Activated CD8-positive, alpha-beta T cell treated with anti-CD3 and anti-CD28 coated beads for 36 hours (primary cell): ENCODE results near the gene PRPF6. TPM values are rescaled to one million over a fixed set of nuclear protein-coding genes. Genes with fewer than 3 reads are reported as not detected.
"Not testable (repeated sequence)": the region's sequence is repeated elsewhere in the genome, so short reads cannot be mapped to it uniquely, and the experiment has no call there.

Experiments
- ATAC-seq: fragments of 200-7000 bp; cut with Tn5 transposase; one replicate; pipeline ENCODE4 v1.10.0; 2021; ENCODE audit warnings: mild to moderate bottlenecking, moderate library complexity
- CTCF ChIA-PET: fragments of 350-600 bp; sonication (Branson Sonifier 250); formaldehyde crosslinking; loops from one replicate; lab custom pipeline; 2021; ENCODE audit warnings: antibody characterized with exemption; lab: Charles Lee
- POLR2A ChIA-PET: fragments of 350-600 bp; sonication (Branson Sonifier 250); formaldehyde crosslinking; loops from one replicate; lab custom pipeline; 2021; ENCODE audit warnings: antibody characterized with exemption; lab: Charles Lee
- DNase-seq: peaks from one replicate; pipeline ENCODE4 v3.0.0-alpha.2; 2020
- H3K27ac Mint-ChIP-seq: one replicate; pipeline ENCODE4 v1.8.0; 2021; ENCODE audit warnings: mild to moderate bottlenecking, mixed read lengths
- H3K27me3 Mint-ChIP-seq: one replicate; pipeline ENCODE4 v1.8.0; 2021; ENCODE audit warnings: mixed read lengths
- H3K36me3 Mint-ChIP-seq: one replicate; pipeline ENCODE4 v1.8.0; 2021; ENCODE audit warnings: low read depth, mixed read lengths
- H3K4me1 Mint-ChIP-seq: one replicate; pipeline ENCODE4 v1.8.0; 2021; ENCODE audit warnings: low read depth, mixed read lengths
- H3K4me3 Mint-ChIP-seq: one replicate; pipeline ENCODE4 v1.8.0; 2021; ENCODE audit warnings: mild to moderate bottlenecking, moderate library complexity, mixed read lengths
- H3K9me3 Mint-ChIP-seq: one replicate; pipeline ENCODE4 v1.8.0; 2021; ENCODE audit warnings: mixed read lengths
- intact Hi-C: fragments of 100-400 bp; cut with micrococcal nuclease; formaldehyde crosslinking; loops from one replicate; pipeline ENCODE4 v1.10.0; 2022
- total RNA-seq, 2 experiments: library from RNA; stranded (reverse); gene quantifications; one replicate each; pipeline ENCODE4 v1.2.3, GENCODE V29; 2021
- TF ChIP-seq, protein P1 (sequence below): fragments of 200-600 bp; IDR thresholded peaks from one replicate; pipeline ENCODE4 v1.8.0; 2022; ENCODE audit warnings: antibody characterized with exemption, mild to moderate bottlenecking

Gene PRPF6
- total RNA-seq, 2 experiments from 2014 or later, result 53.0 to 55.5 TPM

GRCh38 chr20:63972312-63973159 is 8.4 kb upstream of the PRPF6 start:
- H3K9me3 Mint-ChIP-seq, result no peaks in the 10 kb centered on the region
- no peak overlapping the region for H3K4me3 Mint-ChIP-seq
- no peak for ATAC-seq
- H3K27ac Mint-ChIP-seq, result no peak overlapping the region
- peaks cover 21% of the 10 kb centered on the region for H3K36me3 Mint-ChIP-seq
- peak; percentile 1 for DNase-seq
- TF ChIP-seq, protein P1, sequence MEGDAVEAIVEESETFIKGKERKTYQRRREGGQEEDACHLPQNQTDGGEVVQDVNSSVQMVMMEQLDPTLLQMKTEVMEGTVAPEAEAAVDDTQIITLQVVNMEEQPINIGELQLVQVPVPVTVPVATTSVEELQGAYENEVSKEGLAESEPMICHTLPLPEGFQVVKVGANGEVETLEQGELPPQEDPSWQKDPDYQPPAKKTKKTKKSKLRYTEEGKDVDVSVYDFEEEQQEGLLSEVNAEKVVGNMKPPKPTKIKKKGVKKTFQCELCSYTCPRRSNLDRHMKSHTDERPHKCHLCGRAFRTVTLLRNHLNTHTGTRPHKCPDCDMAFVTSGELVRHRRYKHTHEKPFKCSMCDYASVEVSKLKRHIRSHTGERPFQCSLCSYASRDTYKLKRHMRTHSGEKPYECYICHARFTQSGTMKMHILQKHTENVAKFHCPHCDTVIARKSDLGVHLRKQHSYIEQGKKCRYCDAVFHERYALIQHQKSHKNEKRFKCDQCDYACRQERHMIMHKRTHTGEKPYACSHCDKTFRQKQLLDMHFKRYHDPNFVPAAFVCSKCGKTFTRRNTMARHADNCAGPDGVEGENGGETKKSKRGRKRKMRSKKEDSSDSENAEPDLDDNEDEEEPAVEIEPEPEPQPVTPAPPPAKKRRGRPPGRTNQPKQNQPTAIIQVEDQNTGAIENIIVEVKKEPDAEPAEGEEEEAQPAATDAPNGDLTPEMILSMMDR, result no peak
- ChIA-PET CTCF (interaction anchor here (1.2 to 2.7 kb wide), 11 partner anchors 18 to 266 kb away, joined by 3 to 14 read pairs (median 9); no protein-coding TSS in a partner anchor), POLR2A (no interaction called here)
- peaks cover 35% of the 10 kb centered on the region for H3K4me1 Mint-ChIP-seq
- intact Hi-C loops, result loop anchor here (5.0 to 10.0 kb wide), 2 partner anchors 92 to 185 kb away; partner anchors contain the start of gene TCEA2
- H3K27me3 Mint-ChIP-seq, result no peaks in the 10 kb centered on the region

GRCh38 chr20:63973160-63973479 is 7.8 kb upstream of the PRPF6 start:
- Mint-ChIP-seq H3K4me1 (peaks cover 40% of the 10 kb centered on the region), H3K9me3 (no peaks in the 10 kb centered on the region), H3K27me3 (no peaks in the 10 kb centered on the region), H3K4me3 (no peak overlapping the region), H3K36me3 (peaks cover 19% of the 10 kb centered on the region), H3K27ac (no peak overlapping the region)
- ChIA-PET CTCF (interaction anchor here (0.7 to 2.7 kb wide), 21 partner anchors 9 to 477 kb away, joined by 3 to 14 read pairs (median 7); partner anchors contain the start of gene TPD52L2), POLR2A (interaction anchor here (1.3 kb wide), 1 partner anchor 9 kb away, joined by 4 read pairs; no protein-coding TSS in a partner anchor)
- DNase-seq (peak; percentile 2), ATAC-seq (no peak)
- TF ChIP-seq, protein P1, result no peak
- intact Hi-C loops, result loop anchor here (5.0 to 10.0 kb wide), 2 partner anchors 92 to 186 kb away; partner anchors contain the start of gene TCEA2

- no peak overlapping the region for H3K27ac Mint-ChIP-seq
- H3K4me1 Mint-ChIP-seq, result peaks cover 38% of the 10 kb centered on the region
- TF ChIP-seq, protein P1, result peak; percentile 99
- ChIA-PET CTCF (interaction anchor here (0.6 to 2.7 kb wide), 32 partner anchors 8 to 478 kb away, joined by 3 to 14 read pairs (median 4); partner anchors contain the start of genes PTK6 and TPD52L2), POLR2A (interaction anchor here (0.7 to 1.3 kb wide), 4 partner anchors 8 to 40 kb away, joined by 3 to 7 read pairs (median 4); partner anchors contain the start of gene UCKL1)
- DNase-seq (peak; percentile 77), ATAC-seq (peak; percentile 31)
- H3K4me3 Mint-ChIP-seq, result no peak overlapping the region
- peaks cover 18% of the 10 kb centered on the region for H3K36me3 Mint-ChIP-seq
- H3K9me3 Mint-ChIP-seq, result no peaks in the 10 kb centered on the region
- no peaks in the 10 kb centered on the region for H3K27me3 Mint-ChIP-seq
- intact Hi-C loops, result loop anchor here (5.0 to 10.0 kb wide), 2 partner anchors 91 to 187 kb away; partner anchors contain the start of gene TCEA2
Measured at GRCh38 chr20:63973636-63974401, 7.1 kb upstream of the PRPF6 start.

DNA sequence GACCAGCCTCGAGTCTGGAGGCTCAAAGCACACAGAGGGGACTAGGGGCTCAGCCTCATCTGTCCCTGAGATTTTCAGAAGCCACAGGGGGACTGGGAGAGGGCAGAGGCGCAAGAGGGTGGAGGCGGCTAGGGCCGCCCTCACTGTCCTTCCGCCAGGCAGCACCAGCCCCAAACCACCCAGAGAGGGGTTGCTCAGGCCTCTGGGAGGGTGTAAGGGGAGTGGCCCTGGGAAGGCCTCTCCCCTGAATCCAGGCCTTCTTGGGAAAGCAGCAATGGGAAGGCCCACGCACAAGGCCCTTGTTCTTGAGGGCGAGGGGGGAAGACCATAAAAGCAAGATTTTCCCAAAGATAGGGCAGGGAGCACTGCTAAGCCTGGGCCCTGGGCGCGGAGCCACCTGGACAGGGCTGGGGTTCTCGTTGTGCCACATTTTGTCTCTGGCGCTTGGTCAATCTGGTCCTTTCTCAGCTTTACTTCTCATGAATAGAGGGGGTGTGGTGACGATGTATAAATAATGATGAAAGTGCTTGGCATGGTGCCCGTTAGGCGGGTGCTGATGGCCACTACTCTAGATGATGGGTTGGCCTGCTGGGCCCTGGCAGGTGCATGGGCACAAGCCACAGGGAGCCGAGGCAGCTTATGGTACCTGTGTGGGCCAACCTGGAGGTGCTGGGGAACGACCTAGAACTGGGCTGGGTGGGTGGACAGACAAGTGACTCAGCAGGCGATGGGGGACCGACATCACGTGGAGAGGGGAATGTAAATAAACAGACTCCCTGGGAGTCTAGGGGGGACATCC is 6.3 kb upstream of the PRPF6 start:
- Mint-ChIP-seq H3K27me3 (no peaks in the 10 kb centered on the region), H3K36me3 (peaks cover 18% of the 10 kb centered on the region), H3K9me3 (no peaks in the 10 kb centered on the region), H3K4me1 (peaks cover 36% of the 10 kb centered on the region), H3K4me3 (no peak overlapping the region), H3K27ac (no peak overlapping the region)
- CTCF ChIA-PET, result interaction anchor here (0.6 to 2.7 kb wide), 30 partner anchors 8 to 479 kb away, joined by 3 to 14 read pairs (median 4); partner anchors contain the start of genes PTK6 and TPD52L2
- intact Hi-C loops, result loop anchor here (5.0 to 10.0 kb wide), 2 partner anchors 90 to 187 kb away; partner anchors contain the start of gene TCEA2
- ATAC-seq, result no peak
- TF ChIP-seq, protein P1, result no peak
- POLR2A ChIA-PET, result interaction anchor here (0.7 to 1.3 kb wide), 4 partner anchors 8 to 39 kb away, joined by 3 to 7 read pairs (median 4); partner anchors contain the start of gene UCKL1
- no peak for DNase-seq

GRCh38 chr20:63976511-63976910 is 4.4 kb upstream of the PRPF6 start:
- intact Hi-C loops, result loop anchor here (10.0 kb wide), 1 partner anchor 88 kb away; the partner anchor contains the start of gene TCEA2
- Mint-ChIP-seq H3K4me1 (peaks cover 45% of the 10 kb centered on the region), H3K36me3 (peaks cover 18% of the 10 kb centered on the region), H3K27ac (peak overlapping the region; percentile 67)
- ChIA-PET POLR2A (interaction anchor here (0.9 to 1.2 kb wide), 2 partner anchors 103 to 125 kb away, joined by 3 read pairs; partner anchors contain the start of gene RGS19), CTCF (interaction anchor here (0.6 to 1.7 kb wide), 3 partner anchors 62 to 303 kb away, joined by 4 to 15 read pairs (median 4); no protein-coding TSS in a partner anchor)
- not testable (repeated sequence) for H3K9me3 Mint-ChIP-seq, ATAC-seq, H3K27me3 Mint-ChIP-seq, DNase-seq, H3K4me3 Mint-ChIP-seq
